ENCODE measurements around the gene RUFY2. TPM values are rescaled to one million over a fixed set of nuclear protein-coding genes. Genes with fewer than 3 reads are reported as not detected.

The RUFY2 gene
- total RNA-seq, 1 experiment from 2014 or later = 25.9 TPM

DNA sequence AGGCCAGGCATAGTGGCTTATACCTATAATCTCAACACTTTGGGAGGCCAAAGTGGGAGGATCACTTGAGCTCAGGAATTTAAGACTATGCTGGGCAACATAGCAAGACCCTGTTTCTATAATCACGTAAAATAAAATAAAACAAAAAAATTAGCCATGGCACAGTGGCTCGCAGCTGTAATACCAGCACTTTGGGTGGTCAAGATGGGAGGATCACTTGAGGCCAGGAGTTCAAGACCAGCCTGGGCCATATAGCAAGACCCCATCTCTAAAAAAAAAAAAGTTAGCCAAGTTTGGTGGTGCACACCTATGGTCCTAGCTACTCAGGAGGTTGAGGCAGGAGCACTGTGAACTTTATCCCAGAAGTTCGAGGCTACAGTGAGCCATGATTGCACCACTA lies 33.8 kb upstream of the RUFY2 start:
- no peak for TF ChIP-seq CTCF (IDR thresholded peaks at IDR 0.05; ENCODE audit: unreplicated experiment)
- H3K36me3 Mint-ChIP-seq (ENCODE audit: insufficient read depth, unreplicated experiment) = peaks cover 17% of the 10 kb centered on the region
- POLR2A ChIA-PET = interaction anchor here (0.7 kb wide), 1 partner anchor 25 kb away, joined by 3 read pairs; no protein-coding TSS in a partner anchor
- H3K9me3 Mint-ChIP-seq (ENCODE audit: unreplicated experiment) = no peaks in the 10 kb centered on the region
- no peaks in the 10 kb centered on the region for H3K4me1 Mint-ChIP-seq (ENCODE audit: insufficient read depth, unreplicated experiment)
- intact Hi-C loops (cut with micrococcal nuclease) = no loop called here
- no peak overlapping the region for H3K27ac Mint-ChIP-seq (ENCODE audit: low read depth, unreplicated experiment)
- no peak overlapping the region for H3K4me3 Mint-ChIP-seq (ENCODE audit: unreplicated experiment)
- no peaks in the 10 kb centered on the region for H3K27me3 Mint-ChIP-seq (ENCODE audit: insufficient read depth, unreplicated experiment)
- DNase-seq (ENCODE audit: unreplicated experiment) = no peak
- CTCF ChIA-PET = interaction anchor here (0.6 to 1.0 kb wide), 3 partner anchors 9 to 480 kb away, joined by 3 read pairs; no protein-coding TSS in a partner anchor
- BruUV-seq (replicated peaks) = no TSS peak

DNA sequence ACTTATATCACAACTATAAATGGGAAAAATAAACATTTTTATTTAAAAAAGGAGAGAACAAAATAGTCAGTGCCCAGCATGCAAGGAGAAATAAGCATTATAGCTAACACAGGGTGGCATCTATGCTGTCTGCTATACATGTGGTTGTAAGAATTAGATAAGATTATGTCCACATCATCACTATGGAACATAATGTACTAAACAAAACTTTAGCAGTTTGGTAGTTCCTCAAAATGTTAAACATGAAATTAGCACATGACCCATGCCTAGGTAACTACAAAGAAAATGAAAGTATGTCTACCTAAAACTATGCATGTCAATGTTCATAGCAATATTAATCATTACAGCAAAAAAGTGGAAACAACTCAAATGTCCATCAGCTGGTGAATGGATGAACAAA lies 28.7 kb upstream of the RUFY2 start:
- no peak for TF ChIP-seq CTCF (IDR thresholded peaks at IDR 0.05; ENCODE audit: unreplicated experiment)
- DNase-seq (ENCODE audit: unreplicated experiment) = no peak
- Mint-ChIP-seq H3K4me1 (ENCODE audit: insufficient read depth, unreplicated experiment) (no peaks in the 10 kb centered on the region), H3K4me3 (ENCODE audit: unreplicated experiment) (no peak overlapping the region), H3K36me3 (ENCODE audit: insufficient read depth, unreplicated experiment) (peaks cover 5% of the 10 kb centered on the region), H3K27me3 (ENCODE audit: insufficient read depth, unreplicated experiment) (no peaks in the 10 kb centered on the region), H3K9me3 (ENCODE audit: unreplicated experiment) (no peaks in the 10 kb centered on the region), H3K27ac (ENCODE audit: low read depth, unreplicated experiment) (no peak overlapping the region)
- intact Hi-C loops (cut with micrococcal nuclease) = no loop called here
- ChIA-PET POLR2A (interaction anchor here (0.6 kb wide), 1 partner anchor 8 kb away, joined by 4 read pairs; no protein-coding TSS in a partner anchor), CTCF (no interaction called here)
- BruUV-seq (replicated peaks) = no TSS peak

DNA sequence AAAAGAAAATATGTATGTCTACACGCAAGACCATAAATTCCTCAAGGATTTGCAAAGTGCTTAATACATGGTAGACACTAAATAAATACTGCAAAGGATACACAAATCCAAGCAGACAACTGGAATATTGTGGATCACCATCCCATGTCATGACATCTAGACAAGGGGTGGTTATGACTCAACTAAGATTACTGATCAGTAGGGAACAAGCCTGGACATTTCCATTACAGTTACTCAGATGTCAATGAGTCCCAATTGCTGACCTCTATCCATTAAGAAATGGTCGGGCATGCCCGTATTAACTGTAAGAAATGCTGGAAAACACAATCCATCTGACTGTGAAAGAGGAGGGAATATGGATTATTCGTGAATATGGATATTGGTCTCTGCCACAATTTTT lies 27.6 kb upstream of the RUFY2 start:
- POLR2A ChIA-PET = no interaction called here
- Mint-ChIP-seq H3K27me3 (ENCODE audit: insufficient read depth, unreplicated experiment) (no peaks in the 10 kb centered on the region), H3K9me3 (ENCODE audit: unreplicated experiment) (no peaks in the 10 kb centered on the region), H3K27ac (ENCODE audit: low read depth, unreplicated experiment) (peak overlapping the region; percentile 50), H3K4me1 (ENCODE audit: insufficient read depth, unreplicated experiment) (no peaks in the 10 kb centered on the region), H3K36me3 (ENCODE audit: insufficient read depth, unreplicated experiment) (peaks cover 5% of the 10 kb centered on the region), H3K4me3 (ENCODE audit: unreplicated experiment) (no peak overlapping the region)
- TF ChIP-seq CTCF (IDR thresholded peaks at IDR 0.05; ENCODE audit: unreplicated experiment) = no peak
- intact Hi-C loops (cut with micrococcal nuclease) = no loop called here
- peak; percentile 1 for DNase-seq (ENCODE audit: unreplicated experiment)
- no TSS peak for BruUV-seq (replicated peaks)
- CTCF ChIA-PET = interaction anchor here (0.6 kb wide), 1 partner anchor 211 kb away, joined by 3 read pairs; no protein-coding TSS in a partner anchor

DNA sequence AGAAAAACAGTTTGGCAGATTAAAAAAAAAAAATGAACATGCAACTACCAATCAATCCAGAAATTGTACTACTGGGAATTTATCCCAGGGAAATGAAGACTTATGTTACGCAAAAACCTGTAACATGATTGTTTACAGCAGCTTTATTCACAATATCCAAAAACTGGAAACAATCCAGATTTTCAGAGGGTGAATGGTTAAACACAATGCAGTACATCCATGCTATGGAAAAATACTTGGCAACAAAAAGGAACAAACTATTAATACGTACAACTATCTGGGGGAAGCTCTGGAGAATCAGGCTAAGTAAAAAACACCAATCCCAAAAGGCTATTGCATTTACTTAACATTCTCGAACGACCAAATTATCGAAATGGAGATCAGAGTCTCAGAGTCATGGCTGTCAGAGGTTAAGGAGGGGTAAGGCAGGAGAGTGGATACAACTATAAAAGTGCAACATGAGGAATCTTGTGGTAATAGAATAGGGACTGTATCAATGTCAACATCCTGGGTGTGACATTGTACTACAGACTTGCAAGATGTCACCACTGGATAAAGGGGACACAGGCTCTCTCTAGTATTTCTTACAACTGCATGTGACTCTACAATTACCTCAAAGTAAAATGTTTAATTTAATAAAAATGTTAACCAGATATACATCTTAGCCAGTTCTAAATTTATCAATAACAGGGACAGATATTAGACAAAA lies 21.5 kb upstream of the RUFY2 start:
- Mint-ChIP-seq H3K36me3 (ENCODE audit: insufficient read depth, unreplicated experiment) (peaks cover 18% of the 10 kb centered on the region), H3K27ac (ENCODE audit: low read depth, unreplicated experiment) (no peak overlapping the region), H3K4me1 (ENCODE audit: insufficient read depth, unreplicated experiment) (no peaks in the 10 kb centered on the region), H3K9me3 (ENCODE audit: unreplicated experiment) (no peaks in the 10 kb centered on the region), H3K27me3 (ENCODE audit: insufficient read depth, unreplicated experiment) (no peaks in the 10 kb centered on the region), H3K4me3 (ENCODE audit: unreplicated experiment) (no peak overlapping the region)
- BruUV-seq (replicated peaks) = no TSS peak
- no peak for TF ChIP-seq CTCF (IDR thresholded peaks at IDR 0.05; ENCODE audit: unreplicated experiment)
- ChIA-PET POLR2A (interaction anchor here (0.6 to 0.7 kb wide), 3 partner anchors 7 to 795 kb away, joined by 4 to 5 read pairs (median 4); no protein-coding TSS in a partner anchor), CTCF (interaction anchor here (0.6 to 0.9 kb wide), 2 partner anchors 18 to 20 kb away, joined by 3 to 4 read pairs; no protein-coding TSS in a partner anchor)
- DNase-seq (ENCODE audit: unreplicated experiment) = no peak
- intact Hi-C loops (cut with micrococcal nuclease) = no loop called here
